Spleen (tissue), 7 donors: ENCODE results near the gene SLC38A8.

Experiments
- CTCF ChIP-seq, 11 experiments: fragments of 200-600 bp in 7 of 11; fragments of 450-650 bp in 4 of 11; sonication (generic) in 4 of 11; IDR thresholded peaks in 8 of 11; conservative IDR thresholded peaks in 3 of 11; 1 replicate in 7 of 11; 2 replicates in 4 of 11; pipeline versions ENCODE4 v1.4.0 to v1.8.0; 2016 to 2021; ENCODE audit warnings: antibody characterized with exemption in 11 of 11, inconsistent platforms in 4 of 11, mild to moderate bottlenecking in 1 of 11
- POLR2A ChIP-seq, 3 donors: fragments of 450-650 bp; IDR thresholded peaks; one replicate each; pipeline ENCODE4 v1.5.1; 2017; ENCODE audit warnings: antibody characterized with exemption in 3 of 3, mild to moderate bottlenecking in 1 of 3
- POLR2AphosphoS5 ChIP-seq, 3 donors: sonication (generic); formaldehyde crosslinking; IDR thresholded peaks; one replicate each; pipeline ENCODE4 v1.5.1; 2017; ENCODE audit warnings: antibody characterized with exemption in 3 of 3
- donor health status: DM: no; HTN: no; CAD: no; lungs with moderate emphysema.
- donor health status: DM: no; HTN: no; CAD: no.
- donor health status: DM: no; HTN: no; CAD: no.

- no peak for TF ChIP-seq CTCF (IDR thresholded peaks at IDR 0.05 in 8 of 11, conservative IDR thresholded peaks at IDR 0.05 in 3 of 11)
- no peak for TF ChIP-seq POLR2A (IDR thresholded peaks at IDR 0.05)
- TF ChIP-seq POLR2AphosphoS5 (IDR thresholded peaks at IDR 0.05), result no peak
These were observed 38.2 kb upstream of the SLC38A8 start for GRCh38 chr16:84080813-84081212.
